H1 (cell line): ENCODE measurements around the gene FAM98C. TPM values are rescaled to one million over a fixed set of nuclear protein-coding genes. Genes with fewer than 3 reads are reported as not detected.

Experiments used
- CTCF ChIA-PET: fragments of 300-600 bp; sonication (Branson Sonifier 250); formaldehyde crosslinking; loops from one replicate; lab custom pipeline; 2021; ENCODE audit not compliant: partially characterized antibody; lab: Charles Lee
- POLR2A ChIA-PET: fragments of 300-600 bp; sonication (Branson Sonifier 250); formaldehyde crosslinking; loops from one replicate; lab custom pipeline; 2021; ENCODE audit warnings: inconsistent platforms; ENCODE audit not compliant: partially characterized antibody; lab: Charles Lee
- DNase-seq, 2 experiments: peaks; one replicate each; pipeline versions ENCODE4 v3.0.0 to v3.0.0-alpha.2; 2010 to 2022; ENCODE audit warnings: low spot score in 2 of 2, low read depth in 1 of 2, mixed read lengths in 1 of 2
- FAIRE-seq: peaks from 2 replicates; lab custom pipeline; 2011; peaks lifted over from hg19 to GRCh38; lab: Jason Lieb, UNC
- H2AFZ ChIP-seq: 2 replicates; pipeline ENCODE4 v1.8.1; 2012; ENCODE audit warnings: low read length, inconsistent platforms
- H2AK5ac ChIP-seq: 2 replicates; pipeline ENCODE4 v1.6.1; 2013; ENCODE audit warnings: low read depth, low read length
- H2BK120ac ChIP-seq: replicated peaks from 2 replicates; pipeline ENCODE3; 2013; ENCODE audit warnings: low read depth, low read length, inconsistent platforms
- H2BK12ac ChIP-seq: 2 replicates; pipeline ENCODE4 v1.6.1; 2013; ENCODE audit warnings: low read depth, low read length
- H2BK15ac ChIP-seq: 2 replicates; pipeline ENCODE4 v1.6.1; 2013; ENCODE audit warnings: low read length
- H2BK20ac ChIP-seq: 2 replicates; pipeline ENCODE4 v1.6.1; 2013; ENCODE audit warnings: low read length
- H2BK5ac ChIP-seq: 2 replicates; pipeline ENCODE4 v1.6.1; 2013; ENCODE audit warnings: low read depth, low read length
- H3K14ac ChIP-seq: 2 replicates; pipeline ENCODE4 v1.6.1; 2013; ENCODE audit warnings: inconsistent platforms; ENCODE audit not compliant: insufficient read length
- H3K18ac ChIP-seq: 2 replicates; pipeline ENCODE4 v1.6.1; 2013; ENCODE audit warnings: low read length; ENCODE audit errors: extremely low read depth
- H3K23ac ChIP-seq: 2 replicates; pipeline ENCODE4 v1.6.1; 2013; ENCODE audit warnings: inconsistent platforms; ENCODE audit not compliant: insufficient read length
- H3K23me2 ChIP-seq: 2 replicates; pipeline ENCODE4 v1.6.1; 2013; ENCODE audit warnings: low read depth, low read length
- H3K27ac ChIP-seq: 2 replicates; pipeline ENCODE4 v1.6.1; 2011; ENCODE audit warnings: low read depth, low read length, inconsistent platforms
- H3K27me3 ChIP-seq, 4 experiments: replicated peaks in 1 of 4; 1 replicate in 1 of 4; 2 replicates in 3 of 4; pipeline versions ENCODE4 v1.6.1 to v1.8.1; 2011 to 2013; ENCODE audit warnings: low read length in 3 of 4, mild to moderate bottlenecking in 3 of 4, inconsistent platforms in 2 of 4, mixed read lengths in 2 of 4, moderate library complexity in 1 of 4; ENCODE audit not compliant: control insufficient read depth in 3 of 4, insufficient read depth in 3 of 4; ENCODE audit errors: extremely low read depth in 1 of 4
- H3K36me3 ChIP-seq, 4 experiments: 2 replicates each; pipeline versions ENCODE4 v1.6.1 to v1.8.1; 2011 to 2013; ENCODE audit warnings: mild to moderate bottlenecking in 4 of 4, low read length in 3 of 4, moderate library complexity in 2 of 4, control low read depth in 1 of 4, inconsistent platforms in 1 of 4; ENCODE audit not compliant: insufficient read depth in 4 of 4, control insufficient read depth in 2 of 4
- H3K4ac ChIP-seq: replicated peaks from 2 replicates; pipeline ENCODE3; 2013; ENCODE audit warnings: low read length, low read depth, mixed read lengths, inconsistent platforms; ENCODE audit not compliant: insufficient read length
- H3K4me1 ChIP-seq, 4 experiments: replicated peaks in 1 of 4; 1 replicate in 1 of 4; 2 replicates in 3 of 4; pipeline versions ENCODE4 v1.6.1 to v1.8.1; 2011 to 2013; ENCODE audit warnings: low read length in 3 of 4, inconsistent platforms in 2 of 4, mixed read lengths in 1 of 4; ENCODE audit not compliant: insufficient read depth in 4 of 4, control insufficient read depth in 3 of 4
- H3K4me2 ChIP-seq, 2 experiments: 2 replicates each; pipeline versions ENCODE4 v1.6.1 to v1.8.1; 2011 to 2013; ENCODE audit warnings: low read depth in 2 of 2, low read length in 2 of 2, control low read depth in 1 of 2, inconsistent platforms in 1 of 2, mild to moderate bottlenecking in 1 of 2; ENCODE audit not compliant: insufficient read depth in 1 of 2
- H3K4me3 ChIP-seq, 4 experiments: fragments of 200-600, 300-600 bp in 1 of 4; sonication (generic), shearing (Covaris generic), sonication (Bioruptor Twin) in 1 of 4; 2 replicates each; pipeline versions ENCODE4 v1.5.1 to v1.8.1; 2011 to 2016; ENCODE audit warnings: low read length in 4 of 4, low read depth in 3 of 4, control low read depth in 2 of 4, inconsistent platforms in 2 of 4, mild to moderate bottlenecking in 2 of 4, mixed read lengths in 1 of 4, moderate library complexity in 1 of 4; ENCODE audit not compliant: insufficient read depth in 2 of 4; ENCODE audit errors: extremely low read depth in 1 of 4
- H3K56ac ChIP-seq: replicated peaks from 2 replicates; pipeline ENCODE3; 2013; ENCODE audit warnings: low read depth, mild to moderate bottlenecking, mixed read lengths, low read length, inconsistent platforms; ENCODE audit not compliant: insufficient read length
- H3K79me1 ChIP-seq: 2 replicates; pipeline ENCODE4 v1.6.1; 2013; ENCODE audit warnings: low read depth, low read length, control low read depth
- H3K79me2 ChIP-seq, 2 experiments: 2 replicates each; pipeline versions ENCODE4 v1.6.1 to v1.8.1; 2012 to 2013; ENCODE audit warnings: low read length in 2 of 2, mild to moderate bottlenecking in 2 of 2, inconsistent platforms in 1 of 2; ENCODE audit not compliant: insufficient read depth in 2 of 2, control insufficient read depth in 1 of 2
- H3K9ac ChIP-seq, 4 experiments: replicated peaks in 1 of 4; 1 replicate in 1 of 4; 2 replicates in 3 of 4; pipeline versions ENCODE4 v1.6.1 to v1.8.1; 2011 to 2013; ENCODE audit warnings: low read depth in 3 of 4, low read length in 3 of 4, control low read depth in 2 of 4, mild to moderate bottlenecking in 2 of 4, moderate library complexity in 2 of 4, inconsistent platforms in 1 of 4; ENCODE audit errors: extremely low read depth in 1 of 4
- H3K9me3 ChIP-seq, 2 experiments: 2 replicates each; pipeline versions ENCODE4 v1.6.1 to v1.8.1; 2012 to 2013; ENCODE audit warnings: mild to moderate bottlenecking in 2 of 2, moderate library complexity in 2 of 2, control low read depth in 1 of 2, inconsistent platforms in 1 of 2, low read depth in 1 of 2, low read length in 1 of 2, mixed read lengths in 1 of 2; ENCODE audit not compliant: insufficient read depth in 2 of 2
- H4K20me1 ChIP-seq, 2 experiments: replicated peaks in 1 of 2; 2 replicates each; pipeline versions ENCODE3 to v1.8.1; 2011 to 2013; ENCODE audit warnings: inconsistent platforms in 2 of 2, low read length in 2 of 2, mild to moderate bottlenecking in 1 of 2; ENCODE audit not compliant: insufficient read depth in 2 of 2, control insufficient read depth in 1 of 2
- H4K5ac ChIP-seq: 2 replicates; pipeline ENCODE4 v1.6.1; 2013; ENCODE audit warnings: low read length, low read depth, mixed read lengths, inconsistent platforms; ENCODE audit not compliant: insufficient read length
- H4K8ac ChIP-seq: 2 replicates; pipeline ENCODE4 v1.8.0; 2013; ENCODE audit warnings: mild to moderate bottlenecking, moderate library complexity, low read length, inconsistent platforms; ENCODE audit not compliant: insufficient read depth; ENCODE audit errors: extremely low read depth
- H4K91ac ChIP-seq: replicated peaks from 2 replicates; pipeline ENCODE3; 2013; ENCODE audit warnings: low read length, mixed read lengths, inconsistent platforms; ENCODE audit not compliant: insufficient read length
- CREB1 ChIP-seq: IDR thresholded peaks from 2 replicates; pipeline ENCODE4 v1.6.1; 2012; ENCODE audit warnings: inconsistent platforms
- EGR1 ChIP-seq: IDR thresholded peaks from 2 replicates; pipeline ENCODE4 v1.6.1; 2011; ENCODE audit warnings: low read depth, low read length, borderline replicate concordance
- POLR2AphosphoS5 ChIP-seq: IDR thresholded peaks from 2 replicates; pipeline ENCODE4 v1.6.1; 2011; ENCODE audit warnings: low read depth, low read length
- RAD21 ChIP-seq, 2 experiments: IDR thresholded peaks in 1 of 2; conservative IDR thresholded peaks in 1 of 2; 2 replicates each; pipeline ENCODE4 v1.6.1; 2011; ENCODE audit warnings: low read depth in 2 of 2, low read length in 2 of 2, improper control_type of control experiment in 1 of 2, inconsistent platforms in 1 of 2, mild to moderate bottlenecking in 1 of 2, moderate library complexity in 1 of 2
- RFX5 ChIP-seq: IDR thresholded peaks from 2 replicates; pipeline ENCODE4 v1.6.1; 2011; ENCODE audit warnings: low read depth, low read length, improper control_type of control experiment, borderline replicate concordance
- RNF2 ChIP-seq: fragments of 200-900, 300-1000 bp; sonication (generic); IDR thresholded peaks from 2 replicates; pipeline ENCODE4 v1.7.1; 2016; ENCODE audit warnings: borderline replicate concordance, low read depth, mild to moderate bottlenecking, antibody characterized with exemption, low read length; ENCODE audit not compliant: poor library complexity, severe bottlenecking; ENCODE audit errors: missing control alignments
- SP4 ChIP-seq: IDR thresholded peaks from 2 replicates; pipeline ENCODE4 v1.6.1; 2012; ENCODE audit warnings: low read length, inconsistent platforms
- SRF ChIP-seq: IDR thresholded peaks from 2 replicates; pipeline ENCODE4 v1.6.1; 2011; ENCODE audit warnings: mild to moderate bottlenecking, low read depth, low read length, moderate library complexity
- TBP ChIP-seq: IDR thresholded peaks from 2 replicates; pipeline ENCODE4 v1.6.1; 2011; ENCODE audit warnings: low read depth, low read length, improper control_type of control experiment
- YY1 ChIP-seq: IDR thresholded peaks from 2 replicates; pipeline ENCODE4 v1.6.1; 2011; ENCODE audit warnings: low read depth, mild to moderate bottlenecking, low read length
- WGBS, 2 experiments: shearing (Covaris generic) in 1 of 2; methylation state at CpG; one replicate each; pipeline versions ENCODE4 v1.1.6 to v1.1.7; 2013 to 2015; ENCODE audit warnings: low lambda C conversion rate in 2 of 2, mixed read lengths in 2 of 2, inconsistent platforms in 1 of 2, low coverage in 1 of 2, missing lambda C conversion rate in 1 of 2; ENCODE audit not compliant: insufficient replicate concordance in 2 of 2, insufficient coverage in 1 of 2, insufficient read length in 1 of 2; ENCODE audit errors: extremely low coverage in 1 of 2, missing lambda C conversion rate in 1 of 2; 5-methylcytosine and 5-hydroxymethylcytosine counted together
- polyA plus RNA-seq, 7 experiments: library from polyadenylated mRNA; depleted of rRNA in 3 of 7; stranded (reverse) in 5 of 7; unstranded in 2 of 7; fragments of >200 nt in 5 of 7; fragments of 200-250 nt in 2 of 7; gene quantifications; 1 replicate in 5 of 7; 2 replicates in 1 of 7; 4 replicates in 1 of 7; pipeline versions ENCODE4 v1.2.1 to v1.2.3, GENCODE V29; 2011 to 2013; ENCODE audit warnings: missing spikeins in 2 of 7, mixed read lengths in 2 of 7
- total RNA-seq: library from RNA; stranded (reverse); fragmentation: NEBNext Ultra II Directional; extraction: Animal tissue kit (Norgen Biotek cat#: 25700); gene quantifications from 2 replicates; pipeline ENCODE4 v1.2.1, GENCODE V29; 2021
- TF ChIP-seq, protein P1 (sequence below): IDR thresholded peaks from 2 replicates; pipeline ENCODE4 v1.6.1; 2012; ENCODE audit warnings: inconsistent platforms
- TF ChIP-seq, protein P2 (sequence below): IDR thresholded peaks from 2 replicates; pipeline ENCODE4 v1.6.1; 2011; ENCODE audit warnings: low read length, improper control_type of control experiment

The FAM98C gene
- total and polyA plus RNA-seq, 2 of the 8 experiments (the other 6 are each of a cell fraction or from before 2014, with no cell fraction given): 6.1 to 9.4 TPM

DNA sequence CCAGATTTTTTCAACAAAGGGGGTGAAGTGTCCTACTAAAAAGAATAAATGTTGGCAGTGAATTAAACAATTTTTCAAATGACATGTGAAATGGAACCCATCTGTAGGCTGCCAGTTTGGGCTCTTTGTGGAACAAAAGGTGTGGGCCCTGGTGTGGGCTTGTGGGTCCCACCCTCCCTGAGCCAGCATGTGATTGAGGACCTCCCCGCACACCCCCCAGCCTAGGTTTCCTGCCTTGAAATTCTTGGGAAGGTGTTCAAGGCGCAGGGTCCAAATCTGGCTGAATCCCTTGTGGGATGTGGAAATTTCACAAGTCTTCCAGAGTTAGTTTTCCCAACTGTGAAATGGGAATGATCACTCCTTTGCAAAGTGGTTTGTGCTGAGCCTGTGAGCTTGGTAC, 19.1 kb upstream of the FAM98C start:
- Histone ChIP-seq H3K4me2 (no peak overlapping the region), H2AK5ac (no peak overlapping the region), H2BK20ac (no peak overlapping the region), H3K23ac (no peak overlapping the region), H2BK120ac (no peak overlapping the region), H3K79me1 (no peaks in the 10 kb centered on the region), H3K4ac (no peak overlapping the region), H2BK12ac (no peak overlapping the region), H3K9ac (no peak overlapping the region), H2BK15ac (no peak overlapping the region), H3K27me3 (no peaks in the 10 kb centered on the region), H3K14ac (no peak overlapping the region), H3K9me3 (no peaks in the 10 kb centered on the region), H4K8ac (no peak overlapping the region), H3K79me2 (no peaks in the 10 kb centered on the region), H4K91ac (no peak overlapping the region), H3K56ac (no peak overlapping the region), H3K27ac (no peak overlapping the region), H3K4me1 (peaks cover 3 to 16% (median 6%) of the 10 kb centered on the region in 4 experiments; a peak in 6 of 7 replicates), H4K20me1 (peaks cover 3 to 19% of the 10 kb centered on the region in 2 experiments), H2AFZ (no peak overlapping the region), H3K23me2 (peaks cover 7% of the 10 kb centered on the region), H3K36me3 (peaks cover 14 to 26% (median 23%) of the 10 kb centered on the region in 4 experiments; a peak in 7 of 8 replicates), H3K4me3 (no peak overlapping the region), H4K5ac (no peak overlapping the region), H2BK5ac (no peak overlapping the region), H3K18ac (no peak overlapping the region)
- ChIA-PET POLR2A (interaction anchor here (0.5 to 3.0 kb wide), 8 partner anchors 8 to 150 kb away, joined by 3 to 12 read pairs (median 5); partner anchors contain the start of gene PSMD8), CTCF (interaction anchor here (0.6 to 3.2 kb wide), 13 partner anchors 9 to 394 kb away, joined by 3 to 37 read pairs (median 4); partner anchors contain the start of genes CATSPERG and PSMD8)
- 91% methylated on average over 2 of the region's 2 CpGs; no CpG with 5 or more reads in 1 of the 2 experiments for WGBS, 2 experiments
- no peak for DNase-seq
- no peak for FAIRE-seq
- no peak for TF ChIP-seq RAD21 (IDR thresholded peaks at IDR 0.05 in 1 of 2, conservative IDR thresholded peaks at IDR 0.05 in 1 of 2; ENCODE audit: low read depth in 2 of 2, low read length in 2 of 2)
- TF ChIP-seq, protein P1, sequence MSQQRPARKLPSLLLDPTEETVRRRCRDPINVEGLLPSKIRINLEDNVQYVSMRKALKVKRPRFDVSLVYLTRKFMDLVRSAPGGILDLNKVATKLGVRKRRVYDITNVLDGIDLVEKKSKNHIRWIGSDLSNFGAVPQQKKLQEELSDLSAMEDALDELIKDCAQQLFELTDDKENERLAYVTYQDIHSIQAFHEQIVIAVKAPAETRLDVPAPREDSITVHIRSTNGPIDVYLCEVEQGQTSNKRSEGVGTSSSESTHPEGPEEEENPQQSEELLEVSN: no peak
- no peak for TF ChIP-seq POLR2AphosphoS5
- TF ChIP-seq RFX5: no peak
- no peak for TF ChIP-seq SP4
- no peak for TF ChIP-seq EGR1
- no peak for TF ChIP-seq SRF
- TF ChIP-seq RNF2: no peak
- no peak for TF ChIP-seq CREB1
- TF ChIP-seq YY1: no peak
- TF ChIP-seq, protein P2, sequence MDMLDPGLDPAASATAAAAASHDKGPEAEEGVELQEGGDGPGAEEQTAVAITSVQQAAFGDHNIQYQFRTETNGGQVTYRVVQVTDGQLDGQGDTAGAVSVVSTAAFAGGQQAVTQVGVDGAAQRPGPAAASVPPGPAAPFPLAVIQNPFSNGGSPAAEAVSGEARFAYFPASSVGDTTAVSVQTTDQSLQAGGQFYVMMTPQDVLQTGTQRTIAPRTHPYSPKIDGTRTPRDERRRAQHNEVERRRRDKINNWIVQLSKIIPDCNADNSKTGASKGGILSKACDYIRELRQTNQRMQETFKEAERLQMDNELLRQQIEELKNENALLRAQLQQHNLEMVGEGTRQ: no peak
- no peak for TF ChIP-seq TBP
